K562 (cell line): Measurements from ENCODE around the gene RAB26. TPM values are rescaled to one million over a fixed set of nuclear protein-coding genes. Genes with fewer than 3 reads are reported as not detected.
A peak's percentile ranks its signal among the peaks of the same experiment; 100 is the strongest.

Experiments used
- ADNP ChIP-seq: fragments of 200-800 bp; sonication (Bioruptor generic); IDR thresholded peaks from 2 replicates; pipeline ENCODE4 v1.6.1; 2016; ENCODE audit warnings: missing genetic modification characterization, missing compliant biosample characterization
- ARID1B ChIP-seq: fragments of 450-650 bp; IDR thresholded peaks from 2 replicates; pipeline ENCODE4 v1.6.1; 2016; ENCODE audit warnings: antibody characterized with exemption, mild to moderate bottlenecking, inconsistent platforms
- NR2C1 ChIP-seq, 2 experiments: fragments of 450-650 bp; IDR thresholded peaks; 2 replicates each; pipeline ENCODE4 v1.6.1; 2017; ENCODE audit warnings: mild to moderate bottlenecking in 2 of 2, antibody characterized with exemption in 1 of 2, inconsistent platforms in 1 of 2, missing compliant biosample characterization in 1 of 2, missing genetic modification characterization in 1 of 2
- POLR3G ChIP-seq: IDR thresholded peaks from 2 replicates; pipeline ENCODE4 v1.6.1; 2011; ENCODE audit not compliant: insufficient read length, insufficient replicate concordance; ENCODE audit errors: extremely low read depth
- RBBP5 ChIP-seq: fragments of 200-600 bp; sonication (generic); IDR thresholded peaks from 2 replicates; pipeline ENCODE4 v1.6.1; 2012; ENCODE audit warnings: borderline replicate concordance, mild to moderate bottlenecking, low read length, control low read depth, inconsistent platforms; ENCODE audit not compliant: insufficient read depth, poor library complexity, severe bottlenecking
- SIRT6 ChIP-seq: IDR thresholded peaks from one replicate; pipeline ENCODE4 v1.6.1; 2012; ENCODE audit warnings: low read depth, mild to moderate bottlenecking, control low read depth, inconsistent platforms, low read length, moderate library complexity
- SREBF2 ChIP-seq: sonication (generic); formaldehyde crosslinking; IDR thresholded peaks from 2 replicates; pipeline ENCODE4 v1.4.0; 2020; ENCODE audit warnings: mild to moderate bottlenecking, missing genetic modification reagents
- ZBTB40 ChIP-seq, 2 experiments: fragments of 450-650 bp in 1 of 2; sonication (generic) in 1 of 2; formaldehyde crosslinking in 1 of 2; IDR thresholded peaks; 2 replicates each; pipeline versions ENCODE4 v1.7.1 to v1.9.0; 2016 to 2022; ENCODE audit warnings: inconsistent platforms in 1 of 2, mild to moderate bottlenecking in 1 of 2, missing genetic modification reagents in 1 of 2
- ZNF316 ChIP-seq: fragments of 450-650 bp; IDR thresholded peaks from 2 replicates; pipeline ENCODE4 v1.6.1; 2016
- ZNF696 ChIP-seq: fragments of 250-450 bp; sonication (Bioruptor Pico); conservative IDR thresholded peaks from 2 replicates; pipeline ENCODE4 v1.4.0; 2020; ENCODE audit warnings: mild to moderate bottlenecking, moderate library complexity
- polyA plus RNA-seq, 8 experiments: library from polyadenylated mRNA; depleted of rRNA in 4 of 8; stranded (reverse) in 5 of 8; unstranded in 3 of 8; fragments of >200 nt; fragmentation: Nextera tagmentation in 2 of 8; fragmentation: Illumina TruSeq in 1 of 8; extraction: Ambion mirVana in 2 of 8; extraction: Trizol in 1 of 8; gene quantifications; 2 replicates each; pipeline versions ENCODE4 v1.2.1 to v1.2.3, GENCODE V29; 2011 to 2014; ENCODE audit warnings: inconsistent platforms in 1 of 8, missing spikeins in 1 of 8
- total RNA-seq, 7 experiments: library from RNA; depleted of rRNA in 6 of 7; stranded (reverse); fragments of >200 nt in 6 of 7; fragmentation: Illumina TruSeq in 2 of 7; extraction: Trizol in 2 of 7; gene quantifications; 2 replicates each; pipeline versions ENCODE4 v1.2.1 to v1.2.3, GENCODE V29; 2011 to 2021; ENCODE audit warnings: low replicate concordance in 1 of 7
- TF ChIP-seq, protein P1 (sequence below), 2 experiments: fragments of 450-650 bp; IDR thresholded peaks; 2 replicates each; pipeline ENCODE4 v1.6.1; 2016

RAB26 gene
- total and polyA plus RNA-seq, 9 of the 15 experiments (the other 6 are each of a cell fraction or from before 2014, with no cell fraction given), result 0.25 to 6.1 (median 2.1) TPM

GRCh38 chr16:2154533-2155090 lies 6.2 kb downstream of the RAB26 start (continued):
- no peak for TF ChIP-seq ZBTB40 (IDR thresholded peaks at IDR 0.05)
- peak; percentile 43; the same call in 1 of the 2 replicates for TF ChIP-seq ZBTB40 (CRISPR knock-in tag; IDR thresholded peaks at IDR 0.05)
- no peak for TF ChIP-seq ADNP
- TF ChIP-seq SREBF2 (CRISPR knock-in tag), result 0 out of 2 replicates have a peak, but pooled peaks have one; percentile 43
- TF ChIP-seq, protein P1, sequence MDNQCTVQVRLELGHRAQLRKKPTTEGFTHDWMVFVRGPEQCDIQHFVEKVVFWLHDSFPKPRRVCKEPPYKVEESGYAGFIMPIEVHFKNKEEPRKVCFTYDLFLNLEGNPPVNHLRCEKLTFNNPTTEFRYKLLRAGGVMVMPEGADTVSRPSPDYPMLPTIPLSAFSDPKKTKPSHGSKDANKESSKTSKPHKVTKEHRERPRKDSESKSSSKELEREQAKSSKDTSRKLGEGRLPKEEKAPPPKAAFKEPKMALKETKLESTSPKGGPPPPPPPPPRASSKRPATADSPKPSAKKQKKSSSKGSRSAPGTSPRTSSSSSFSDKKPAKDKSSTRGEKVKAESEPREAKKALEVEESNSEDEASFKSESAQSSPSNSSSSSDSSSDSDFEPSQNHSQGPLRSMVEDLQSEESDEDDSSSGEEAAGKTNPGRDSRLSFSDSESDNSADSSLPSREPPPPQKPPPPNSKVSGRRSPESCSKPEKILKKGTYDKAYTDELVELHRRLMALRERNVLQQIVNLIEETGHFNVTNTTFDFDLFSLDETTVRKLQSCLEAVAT (IDR thresholded peaks at IDR 0.05), result peak in 1 of 2 experiments; percentile 27; a peak in 1 of 4 replicates
- 0 out of 2 replicates have a peak, but pooled peaks have one; percentile 11 for TF ChIP-seq NR2C1 (IDR thresholded peaks at IDR 0.05)
- no peak for TF ChIP-seq NR2C1 (tag; IDR thresholded peaks at IDR 0.05)
- TF ChIP-seq SIRT6, result peak; percentile 59
- peak; percentile 40; the same call in 1 of the 2 replicates for TF ChIP-seq ARID1B
- 0 out of 2 replicates have a peak, but pooled peaks have one; percentile 7 for TF ChIP-seq ZNF316
- TF ChIP-seq RBBP5, result peak; percentile 12
- TF ChIP-seq ZNF696 (CRISPR knock-in tag), result no peak
- no peak for TF ChIP-seq POLR3G
